ENCODE results near the gene CD207.

- no peak for TF ChIP-seq POLR2A (IDR thresholded peaks at IDR 0.05)
- TF ChIP-seq CTCF (IDR thresholded peaks at IDR 0.05) = no peak
- TF ChIP-seq POLR2AphosphoS5 (IDR thresholded peaks at IDR 0.05) = no peak
These were observed 27.8 kb downstream of the CD207 start for GRCh38 chr2:70807828-70808118.

Data from transverse colon (tissue), 4 donors.